H9 (cell line): ENCODE measurements around the gene TBC1D2. TPM values are rescaled to one million over a fixed set of nuclear protein-coding genes. Genes with fewer than 3 reads are reported as not detected.
A peak's percentile ranks its signal among the peaks of the same experiment; 100 is the strongest.

Experiments
- DNase-seq: peaks from one replicate; pipeline ENCODE4 v3.0.0-alpha.2; 2017
- H2AFZ ChIP-seq: one replicate; pipeline ENCODE4 v1.6.1; 2013; ENCODE audit warnings: mild to moderate bottlenecking, low read length, control low read depth, moderate library complexity
- H2AK5ac ChIP-seq: 2 replicates; pipeline ENCODE4 v1.6.1; 2013; ENCODE audit warnings: low read length, control low read depth, mixed read lengths; ENCODE audit not compliant: insufficient read length
- H2BK120ac ChIP-seq: one replicate; pipeline ENCODE4 v1.6.1; 2013; ENCODE audit warnings: low read depth, mild to moderate bottlenecking, low read length, control low read depth, inconsistent platforms; ENCODE audit not compliant: poor library complexity, severe bottlenecking
- H2BK12ac ChIP-seq: 2 replicates; pipeline ENCODE4 v1.6.1; 2013; ENCODE audit warnings: low read length, control low read depth, mixed read lengths, low read depth; ENCODE audit not compliant: insufficient read length
- H2BK15ac ChIP-seq: 2 replicates; pipeline ENCODE4 v1.6.1; 2013; ENCODE audit warnings: low read depth, low read length, control low read depth
- H2BK20ac ChIP-seq: one replicate; pipeline ENCODE4 v1.6.1; 2013; ENCODE audit warnings: low read depth, mild to moderate bottlenecking, low read length, control low read depth, inconsistent platforms; ENCODE audit not compliant: poor library complexity, severe bottlenecking
- H2BK5ac ChIP-seq: 2 replicates; pipeline ENCODE4 v1.6.1; 2013; ENCODE audit warnings: low read length, control low read depth, mixed read lengths; ENCODE audit not compliant: insufficient read length
- H3K14ac ChIP-seq: 2 replicates; pipeline ENCODE4 v1.6.1; 2013; ENCODE audit warnings: low read length, control low read depth; ENCODE audit not compliant: insufficient read depth
- H3K18ac ChIP-seq: 2 replicates; pipeline ENCODE4 v1.6.1; 2013; ENCODE audit warnings: low read depth, mild to moderate bottlenecking, mixed read lengths, low read length, control low read depth; ENCODE audit not compliant: insufficient read length
- H3K23ac ChIP-seq: 2 replicates; pipeline ENCODE4 v1.6.1; 2013; ENCODE audit warnings: low read length, control low read depth, mixed read lengths, low read depth; ENCODE audit not compliant: insufficient read length
- H3K23me2 ChIP-seq: 2 replicates; pipeline ENCODE4 v1.6.1; 2013; ENCODE audit warnings: low read depth, mild to moderate bottlenecking, mixed read lengths, low read length, control low read depth; ENCODE audit not compliant: insufficient read length, poor library complexity, severe bottlenecking
- H3K27ac ChIP-seq: 2 replicates; pipeline ENCODE4 v1.5.1; 2013; ENCODE audit warnings: low read length, control low read depth, mixed read lengths, low read depth; ENCODE audit not compliant: insufficient read length
- H3K27me3 ChIP-seq: 2 replicates; pipeline ENCODE4 v1.6.1; 2013; ENCODE audit warnings: low read length, control low read depth, inconsistent platforms; ENCODE audit not compliant: insufficient read depth
- H3K4ac ChIP-seq: 2 replicates; pipeline ENCODE4 v1.6.1; 2013; ENCODE audit warnings: low read depth, mild to moderate bottlenecking, control low read depth, inconsistent platforms, low read length, moderate library complexity
- H3K4me1 ChIP-seq: 2 replicates; pipeline ENCODE4 v1.6.1; 2013; ENCODE audit warnings: low read length, control low read depth, inconsistent platforms; ENCODE audit not compliant: insufficient read depth
- H3K4me2 ChIP-seq: 2 replicates; pipeline ENCODE4 v1.6.1; 2013; ENCODE audit warnings: low read length, control low read depth, mixed read lengths; ENCODE audit not compliant: insufficient read length, insufficient read depth
- H3K56ac ChIP-seq: 2 replicates; pipeline ENCODE4 v1.6.1; 2013; ENCODE audit warnings: low read depth, mild to moderate bottlenecking, mixed read lengths, low read length, control low read depth; ENCODE audit not compliant: insufficient read length
- H3K79me1 ChIP-seq: 2 replicates; pipeline ENCODE4 v1.6.1; 2013; ENCODE audit warnings: low read depth, mild to moderate bottlenecking, moderate library complexity, low read length, control low read depth, inconsistent platforms; ENCODE audit not compliant: insufficient read depth, poor library complexity, severe bottlenecking
- H3K79me2 ChIP-seq: 2 replicates; pipeline ENCODE4 v1.6.1; 2013; ENCODE audit warnings: low read length, control low read depth, inconsistent platforms; ENCODE audit not compliant: insufficient read depth
- H3K9ac ChIP-seq: 2 replicates; pipeline ENCODE4 v1.6.1; 2013; ENCODE audit warnings: low read length, control low read depth, mixed read lengths; ENCODE audit not compliant: insufficient read length; ENCODE audit errors: extremely low read depth
- H3K9me3 ChIP-seq: one replicate; pipeline ENCODE4 v1.6.1; 2013; ENCODE audit warnings: low read depth, low read length, inconsistent platforms; ENCODE audit not compliant: control insufficient read depth
- H3T11ph ChIP-seq: one replicate; pipeline ENCODE4 v1.6.1; 2013; ENCODE audit warnings: mild to moderate bottlenecking, low read length, control low read depth, inconsistent platforms
- H4K20me1 ChIP-seq: one replicate; pipeline ENCODE4 v1.6.1; 2013; ENCODE audit not compliant: control insufficient read depth, insufficient read length, insufficient read depth
- H4K5ac ChIP-seq: 2 replicates; pipeline ENCODE4 v1.6.1; 2013; ENCODE audit warnings: low read depth, mild to moderate bottlenecking, mixed read lengths, low read length, control low read depth; ENCODE audit not compliant: insufficient read length
- H4K8ac ChIP-seq: replicated peaks from 2 replicates; pipeline ENCODE4 v1.6.1; 2013; ENCODE audit warnings: low read length, control low read depth, mixed read lengths, low read depth; ENCODE audit not compliant: insufficient read length
- H4K91ac ChIP-seq: 2 replicates; pipeline ENCODE4 v1.6.1; 2013; ENCODE audit warnings: low read depth, mild to moderate bottlenecking, moderate library complexity, mixed read lengths, low read length, control low read depth; ENCODE audit not compliant: insufficient read length
- H3K27ac Mint-ChIP-seq, 3 experiments: 2 replicates in 2 of 3; 3 replicates in 1 of 3; pipeline ENCODE4 v1.8.0; 2020 to 2021; ENCODE audit warnings: mixed read lengths in 3 of 3, mild to moderate bottlenecking in 1 of 3, moderate library complexity in 1 of 3
- H3K27me3 Mint-ChIP-seq: 2 replicates; pipeline ENCODE4 v1.8.0; 2021; ENCODE audit warnings: low read depth, mild to moderate bottlenecking, moderate library complexity, mixed read lengths
- H3K36me3 Mint-ChIP-seq, 3 experiments: 2 replicates in 2 of 3; 3 replicates in 1 of 3; pipeline ENCODE4 v1.8.0; 2020 to 2021; ENCODE audit warnings: low read depth in 3 of 3, mixed read lengths in 3 of 3; ENCODE audit not compliant: insufficient read depth in 1 of 3
- H3K4me1 Mint-ChIP-seq, 2 experiments: 2 replicates each; pipeline ENCODE4 v1.8.0; 2020; ENCODE audit warnings: mixed read lengths in 2 of 2
- H3K4me3 Mint-ChIP-seq, 2 experiments: 2 replicates in 1 of 2; 3 replicates in 1 of 2; pipeline ENCODE4 v1.8.0; 2020 to 2021; ENCODE audit warnings: mild to moderate bottlenecking in 2 of 2, mixed read lengths in 2 of 2, moderate library complexity in 1 of 2
- H3K9me3 Mint-ChIP-seq, 2 experiments: 2 replicates in 1 of 2; 3 replicates in 1 of 2; pipeline ENCODE4 v1.8.0; 2020; ENCODE audit warnings: mild to moderate bottlenecking in 2 of 2, mixed read lengths in 2 of 2, moderate library complexity in 1 of 2
- CTCF ChIP-seq: fragments of 200-600 bp; sonication (generic); conservative IDR thresholded peaks from 3 replicates; pipeline ENCODE4 v1.8.0; 2021; ENCODE audit warnings: antibody characterized with exemption, mild to moderate bottlenecking
- WGBS: extraction: QIAGEN DNeasy Blood & Tissue Kit; methylation state at CpG from one replicate; pipeline ENCODE4 v1.1.7; 2013; ENCODE audit warnings: missing lambda C conversion rate, low lambda C conversion rate, mixed read lengths; ENCODE audit not compliant: insufficient read length; ENCODE audit errors: extremely low coverage; 5-methylcytosine and 5-hydroxymethylcytosine counted together
- total RNA-seq: library from RNA; stranded (reverse); gene quantifications from 2 replicates; pipeline ENCODE4 v1.2.1, GENCODE V29; 2021

The TBC1D2 gene
- total RNA-seq, 1 experiment from 2014 or later: 2.9 TPM

DNA sequence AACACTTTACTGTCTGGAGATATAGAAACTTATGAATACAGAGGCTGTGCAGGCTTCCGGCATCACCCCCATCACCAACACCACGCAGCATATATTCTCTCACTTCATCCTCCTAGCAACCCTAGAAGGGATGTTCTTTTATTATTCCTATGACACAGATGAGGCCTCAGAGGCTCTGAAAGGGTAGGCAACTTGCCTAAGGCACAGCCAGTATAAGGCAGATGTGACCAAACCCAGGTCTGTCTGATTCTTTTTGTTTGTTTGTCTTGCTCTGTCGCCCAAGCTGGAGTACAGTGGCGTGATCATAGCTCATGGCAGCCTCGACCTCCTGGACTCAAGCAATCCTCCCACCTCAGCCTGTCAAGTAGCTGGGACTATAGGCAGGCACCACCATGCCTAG lies 40.2 kb downstream of the TBC1D2 start:
- no peak for DNase-seq
- Histone ChIP-seq H2AK5ac (no peak overlapping the region), H3K27ac (no peak overlapping the region), H3K9me3 (no peaks in the 10 kb centered on the region), H4K20me1 (no peaks in the 10 kb centered on the region), H3K18ac (no peak overlapping the region), H3K79me1 (no peaks in the 10 kb centered on the region), H3K23me2 (no peaks in the 10 kb centered on the region), H3K23ac (no peak overlapping the region), H2BK12ac (no peak overlapping the region), H3K79me2 (no peaks in the 10 kb centered on the region), H4K8ac (no peak overlapping the region), H3T11ph (no peak overlapping the region), H3K4me2 (no peak overlapping the region), H3K4me1 (peaks cover 12% of the 10 kb centered on the region), H2AFZ (no peak overlapping the region), H2BK5ac (no peak overlapping the region), H4K91ac (no peak overlapping the region), H2BK20ac (no peak overlapping the region), H2BK120ac (no peak overlapping the region), H4K5ac (no peak overlapping the region), H3K56ac (no peak overlapping the region), H3K4ac (no peak overlapping the region), H3K14ac (no peak overlapping the region), H3K9ac (no peak overlapping the region), H3K27me3 (no peaks in the 10 kb centered on the region), H2BK15ac (no peak overlapping the region)
- WGBS: no CpG with 5 or more reads among the region's 5 CpGs
- no peaks in the 10 kb centered on the region for H3K9me3 Mint-ChIP-seq
- peak overlapping the region in 1 of 3 experiments; percentile 13; a peak in 1 of 7 replicates for H3K27ac Mint-ChIP-seq
- H3K27me3 Mint-ChIP-seq: no peaks in the 10 kb centered on the region
- H3K36me3 Mint-ChIP-seq: peaks cover 3 to 19% (median 4%) of the 10 kb centered on the region in 3 experiments; a peak in 4 of 7 replicates
- H3K4me1 Mint-ChIP-seq: peaks cover 34 to 37% of the 10 kb centered on the region in 2 experiments
- no peak for TF ChIP-seq CTCF
- no peak overlapping the region; a peak in 1 of 5 replicates for H3K4me3 Mint-ChIP-seq
